MM.1S (cell line): Measurements from ENCODE around the gene DENND5B.

Source experiments
- DNase-seq: peaks from one replicate; pipeline ENCODE4 v3.0.0-alpha.2; 2015
- H2AFZ ChIP-seq: fragments of 300-600 bp; sonication (generic); 2 replicates; pipeline ENCODE4 v1.6.0; 2016; ENCODE audit warnings: antibody characterized with exemption, low read length
- H3F3A ChIP-seq: fragments of 300-600 bp; sonication (generic); 2 replicates; pipeline ENCODE4 v1.6.1; 2016; ENCODE audit warnings: mild to moderate bottlenecking, antibody characterized with exemption, low read length, moderate library complexity, mixed read lengths; ENCODE audit not compliant: insufficient read depth
- H3K27ac ChIP-seq: fragments of 300-600 bp; sonication (generic); 2 replicates; pipeline ENCODE4 v1.5.1; 2016; ENCODE audit warnings: mild to moderate bottlenecking, low read length
- H3K27me3 ChIP-seq: fragments of 300-600 bp; sonication (generic); replicated peaks from 2 replicates; pipeline ENCODE4 v1.6.0; 2016; ENCODE audit warnings: low read length; ENCODE audit not compliant: insufficient read depth
- H3K36me3 ChIP-seq: fragments of 300-600 bp; sonication (generic); replicated peaks from 2 replicates; pipeline ENCODE4 v1.6.1; 2016; ENCODE audit warnings: mild to moderate bottlenecking, low read length, mixed read lengths; ENCODE audit not compliant: insufficient read depth
- H3K4me1 ChIP-seq: fragments of 300-600 bp; sonication (generic); 2 replicates; pipeline ENCODE4 v1.6.1; 2016; ENCODE audit warnings: low read length, mixed read lengths
- H3K4me2 ChIP-seq: fragments of 300-600 bp; sonication (generic); 2 replicates; pipeline ENCODE4 v1.6.0; 2016; ENCODE audit warnings: low read depth, low read length
- H3K4me3 ChIP-seq: fragments of 300-600 bp; sonication (generic); 2 replicates; pipeline ENCODE4 v1.5.1; 2016; ENCODE audit warnings: low read length, mixed read lengths
- H3K79me2 ChIP-seq: fragments of 300-600 bp; sonication (generic); 2 replicates; pipeline ENCODE4 v1.6.1; 2016; ENCODE audit warnings: mixed run types, low read length, mixed read lengths
- H3K9ac ChIP-seq: fragments of 300-600 bp; sonication (generic); 2 replicates; pipeline ENCODE4 v1.6.1; 2016; ENCODE audit warnings: low read length, mixed read lengths
- H3K9me2 ChIP-seq: fragments of 300-600 bp; sonication (generic); replicated peaks from 2 replicates; pipeline ENCODE4 v1.6.1; 2016; ENCODE audit warnings: mild to moderate bottlenecking, low read length, mixed read lengths; ENCODE audit not compliant: insufficient read depth
- H3K9me3 ChIP-seq: fragments of 300-600 bp; sonication (generic); replicated peaks from 2 replicates; pipeline ENCODE4 v1.6.1; 2016; ENCODE audit warnings: mild to moderate bottlenecking, low read length, mixed read lengths; ENCODE audit not compliant: insufficient read depth
- H4K20me1 ChIP-seq: fragments of 300-600 bp; sonication (generic); 2 replicates; pipeline ENCODE4 v1.6.1; 2016; ENCODE audit warnings: mild to moderate bottlenecking, low read length, moderate library complexity, mixed read lengths; ENCODE audit not compliant: insufficient read depth
- CTCF ChIP-seq: fragments of 300-600 bp; sonication (generic); IDR thresholded peaks from 2 replicates; pipeline ENCODE4 v1.5.1; 2016; ENCODE audit warnings: antibody characterized with exemption, low read length, mixed read lengths
- EZH2 ChIP-seq: fragments of 300-600 bp; sonication (generic); optimal IDR thresholded peaks from 2 replicates; pipeline ENCODE3; 2017; ENCODE audit warnings: low read depth, mild to moderate bottlenecking, antibody characterized with exemption, low read length, mixed read lengths
- EZH2phosphoT487 ChIP-seq: fragments of 300-600 bp; sonication (generic); IDR thresholded peaks from 2 replicates; pipeline ENCODE4 v1.6.1; 2018; ENCODE audit warnings: antibody characterized with exemption, low read length

The DENND5B gene

GRCh38 chr12:31496257-31496656 is 94.7 kb downstream of the DENND5B start:
- no peaks in the 10 kb centered on the region; the same call in 1 of the 2 replicates for H3K36me3 ChIP-seq
- no peak overlapping the region for H3K4me2 ChIP-seq
- 0 out of 2 replicates have a peak, but pooled peaks cover 14% of the 10 kb centered on the region for H3K79me2 ChIP-seq
- no peak overlapping the region for H2AFZ ChIP-seq
- H3K4me3 ChIP-seq: no peak overlapping the region
- H3K4me1 ChIP-seq: peaks cover 13% of the 10 kb centered on the region; the same call in 1 of the 2 replicates
- no peak overlapping the region for H3K9ac ChIP-seq
- H3K27me3 ChIP-seq: no peaks in the 10 kb centered on the region
- no peaks in the 10 kb centered on the region for H3K9me3 ChIP-seq
- H4K20me1 ChIP-seq: no peaks in the 10 kb centered on the region
- DNase-seq: no peak
- peaks cover 3% of the 10 kb centered on the region; the same call in 1 of the 2 replicates for H3F3A ChIP-seq
- TF ChIP-seq EZH2: no peak
- no peak for TF ChIP-seq CTCF
- TF ChIP-seq EZH2phosphoT487: no peak
- H3K27ac ChIP-seq: no peak overlapping the region
- no peaks in the 10 kb centered on the region for H3K9me2 ChIP-seq

DNA sequence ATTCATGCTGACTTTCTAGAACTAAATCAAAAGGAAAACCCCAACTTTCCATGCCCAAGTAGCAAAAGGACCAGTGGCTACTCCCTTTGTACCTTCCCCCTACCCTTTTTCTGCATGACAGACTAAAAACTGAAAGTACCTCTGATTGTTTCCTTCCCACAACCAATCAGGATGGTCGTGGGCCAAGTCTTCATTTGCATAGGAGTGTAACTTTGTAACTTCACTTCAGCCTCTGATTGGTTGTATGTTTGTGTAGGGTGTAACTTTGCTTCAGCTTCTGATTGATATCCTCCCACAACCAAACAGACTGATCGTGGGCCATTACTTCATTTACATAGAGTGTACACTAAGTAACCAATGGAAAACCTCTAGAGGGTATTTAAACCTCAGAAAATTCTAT is 96.5 kb downstream of the DENND5B start:
- no peak for DNase-seq
- TF ChIP-seq CTCF: no peak
- TF ChIP-seq EZH2: no peak
- no peak for TF ChIP-seq EZH2phosphoT487

GRCh38 chr12:31492599-31493196 is 98.2 kb downstream of the DENND5B start:
- H3K4me1 ChIP-seq: peaks cover 6% of the 10 kb centered on the region; the same call in 1 of the 2 replicates
- no peaks in the 10 kb centered on the region for H3K79me2 ChIP-seq
- H3K27me3 ChIP-seq: no peaks in the 10 kb centered on the region
- no peaks in the 10 kb centered on the region for H3K9me2 ChIP-seq
- no peak overlapping the region for H3K4me3 ChIP-seq
- H3K36me3 ChIP-seq: no peaks in the 10 kb centered on the region; the same call in 1 of the 2 replicates
- TF ChIP-seq EZH2: no peak
- TF ChIP-seq CTCF: no peak
- no peak for TF ChIP-seq EZH2phosphoT487
- no peaks in the 10 kb centered on the region for H4K20me1 ChIP-seq
- no peak overlapping the region for H3K9ac ChIP-seq
- H3K27ac ChIP-seq: no peak overlapping the region
- no peaks in the 10 kb centered on the region for H3K9me3 ChIP-seq
- H3F3A ChIP-seq: no peaks in the 10 kb centered on the region
- no peak overlapping the region for H2AFZ ChIP-seq
- H3K4me2 ChIP-seq: no peak overlapping the region
- no peak for DNase-seq

More for the DNA sequence above, 96.5 kb downstream of the DENND5B start:
- H3K36me3 ChIP-seq: no peaks in the 10 kb centered on the region; the same call in 1 of the 2 replicates
- peaks cover 13% of the 10 kb centered on the region; the same call in 1 of the 2 replicates for H3K4me1 ChIP-seq
- H2AFZ ChIP-seq: no peak overlapping the region
- peaks cover 3% of the 10 kb centered on the region; the same call in 1 of the 2 replicates for H3F3A ChIP-seq
- no peaks in the 10 kb centered on the region for H3K9me3 ChIP-seq
- no peak overlapping the region for H3K4me3 ChIP-seq
- H3K9me2 ChIP-seq: no peaks in the 10 kb centered on the region
- no peak overlapping the region for H3K27ac ChIP-seq
- H3K4me2 ChIP-seq: no peak overlapping the region
- no peaks in the 10 kb centered on the region for H4K20me1 ChIP-seq
- H3K27me3 ChIP-seq: no peaks in the 10 kb centered on the region
- no peak overlapping the region for H3K9ac ChIP-seq
- H3K79me2 ChIP-seq: 0 out of 2 replicates have a peak, but pooled peaks cover 8% of the 10 kb centered on the region
